ENCODE data around the gene ESPN. TPM values are rescaled to one million over a fixed set of nuclear protein-coding genes. Genes with fewer than 3 reads are reported as not detected.

Gene ESPN
- total and polyA plus RNA-seq, 12 donors = 0.12 to 0.51 (median 0.25) TPM; not detected in 5

DNA sequence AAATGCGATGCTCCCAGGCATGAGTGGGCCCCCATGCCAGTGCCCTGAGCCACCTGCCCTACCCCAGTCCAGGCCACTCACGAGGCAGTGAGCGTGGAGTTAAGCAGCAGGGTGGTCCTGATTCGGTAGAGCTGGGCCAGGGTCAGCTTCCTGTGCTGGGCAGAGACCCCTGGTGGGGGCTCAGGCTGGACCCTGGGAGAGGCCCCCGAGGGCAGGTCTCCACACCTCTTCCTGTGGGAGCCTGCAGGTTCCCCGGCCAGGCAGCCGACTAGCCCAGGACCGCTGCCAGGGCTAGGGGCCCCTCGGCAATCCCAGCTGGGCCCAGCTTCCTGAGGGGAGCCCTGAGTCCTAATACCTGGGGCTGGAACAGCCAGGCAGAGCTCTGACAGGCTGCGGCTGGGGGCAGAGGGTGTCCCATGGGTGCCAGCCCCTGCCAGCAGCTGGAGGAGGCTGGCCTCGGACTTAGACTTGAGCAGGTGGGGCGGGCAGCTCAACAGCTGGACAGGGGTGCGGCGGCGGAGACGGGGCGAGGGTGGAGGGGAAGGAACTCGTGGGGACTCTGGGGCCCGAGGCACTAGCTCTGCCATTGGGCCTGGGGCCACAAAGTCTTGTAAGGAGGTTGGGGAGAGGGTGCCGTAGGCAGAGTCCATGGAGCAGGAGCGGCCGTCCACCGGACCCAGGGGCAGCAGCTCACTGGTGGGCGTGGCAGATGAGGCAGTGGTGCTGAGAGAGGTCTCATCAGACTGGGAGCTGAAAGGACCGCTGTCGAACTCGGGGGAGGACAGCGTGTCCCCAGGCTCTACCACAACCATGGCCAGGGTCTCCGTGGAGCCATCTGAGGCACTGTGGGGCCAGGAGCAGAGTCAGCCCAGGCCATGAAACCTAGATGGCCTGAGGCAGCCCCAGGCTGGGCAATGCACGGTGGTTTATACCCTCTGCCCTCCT, 43.4 kb downstream of the ESPN start:
- intact Hi-C loops (cut with DNase I) = loop anchor here in 1 of 10 donors (5.0 kb wide), 1 partner anchor 489 kb away; no protein-coding TSS in a partner anchor
- H3K27me3 ChIP-seq = peaks cover 0 to 26% (median 0%) of the 10 kb centered on the region in 7 donors
- H3K9me3 ChIP-seq = no peaks in the 10 kb centered on the region
- 87 to 92% methylated on average over 30 of the region's 30 CpGs for WGBS, 2 donors
- DNase-seq (no peak), ATAC-seq (no peak)
- H3K4me3 ChIP-seq = no peak overlapping the region
- H3K4me1 ChIP-seq = peaks cover 0 to 11% (median 0%) of the 10 kb centered on the region in 9 donors
- H3K36me3 ChIP-seq = peaks cover 0 to 91% (median 26%) of the 10 kb centered on the region in 9 donors
- H3K27ac ChIP-seq = no peak overlapping the region
- TF ChIP-seq, protein P1, sequence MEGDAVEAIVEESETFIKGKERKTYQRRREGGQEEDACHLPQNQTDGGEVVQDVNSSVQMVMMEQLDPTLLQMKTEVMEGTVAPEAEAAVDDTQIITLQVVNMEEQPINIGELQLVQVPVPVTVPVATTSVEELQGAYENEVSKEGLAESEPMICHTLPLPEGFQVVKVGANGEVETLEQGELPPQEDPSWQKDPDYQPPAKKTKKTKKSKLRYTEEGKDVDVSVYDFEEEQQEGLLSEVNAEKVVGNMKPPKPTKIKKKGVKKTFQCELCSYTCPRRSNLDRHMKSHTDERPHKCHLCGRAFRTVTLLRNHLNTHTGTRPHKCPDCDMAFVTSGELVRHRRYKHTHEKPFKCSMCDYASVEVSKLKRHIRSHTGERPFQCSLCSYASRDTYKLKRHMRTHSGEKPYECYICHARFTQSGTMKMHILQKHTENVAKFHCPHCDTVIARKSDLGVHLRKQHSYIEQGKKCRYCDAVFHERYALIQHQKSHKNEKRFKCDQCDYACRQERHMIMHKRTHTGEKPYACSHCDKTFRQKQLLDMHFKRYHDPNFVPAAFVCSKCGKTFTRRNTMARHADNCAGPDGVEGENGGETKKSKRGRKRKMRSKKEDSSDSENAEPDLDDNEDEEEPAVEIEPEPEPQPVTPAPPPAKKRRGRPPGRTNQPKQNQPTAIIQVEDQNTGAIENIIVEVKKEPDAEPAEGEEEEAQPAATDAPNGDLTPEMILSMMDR (IDR thresholded peaks at IDR 0.05) = no peak

DNA sequence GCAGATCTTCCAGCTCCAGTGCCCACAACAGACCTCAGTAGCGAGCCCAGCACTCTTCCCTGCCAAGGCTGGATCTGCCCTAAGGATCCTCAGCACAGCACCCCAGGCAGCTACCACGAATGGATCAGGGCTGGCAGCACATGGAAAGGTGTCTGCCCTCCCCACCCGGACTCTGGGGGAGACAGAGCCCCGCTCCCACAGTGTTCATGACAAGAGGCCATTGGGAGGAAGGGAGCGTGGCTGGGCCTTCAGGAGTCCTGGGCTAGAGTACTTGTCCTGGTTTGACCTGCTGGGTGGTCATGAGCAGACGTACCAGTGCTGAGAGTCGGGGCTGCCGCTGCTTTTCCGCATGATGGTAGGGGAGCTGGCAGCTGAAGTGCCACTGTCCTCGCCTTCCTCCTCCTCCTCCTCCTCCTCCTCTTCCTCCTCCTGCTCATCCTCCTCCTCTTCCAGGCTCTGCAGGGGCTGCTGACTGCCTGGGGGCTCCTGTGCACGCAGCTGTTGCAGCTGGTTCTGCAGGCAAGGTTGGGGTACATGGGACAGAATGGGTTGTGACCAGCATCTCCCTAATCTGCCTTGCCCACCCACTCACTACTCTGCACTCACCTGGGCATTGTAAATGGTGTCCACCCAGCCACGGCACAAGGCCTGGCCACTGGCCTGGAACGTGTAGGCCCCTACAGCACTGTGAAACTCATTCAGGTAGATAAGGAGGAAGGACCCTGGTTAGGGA, 44.3 kb downstream of the ESPN start:
- Histone ChIP-seq H3K27me3 (peaks cover 0 to 26% (median 0%) of the 10 kb centered on the region in 7 donors), H3K36me3 (peaks cover 0 to 91% (median 30%) of the 10 kb centered on the region in 9 donors), H3K9me3 (no peaks in the 10 kb centered on the region), H3K27ac (no peak overlapping the region), H3K4me3 (no peak overlapping the region), H3K4me1 (peaks cover 0 to 10% (median 0%) of the 10 kb centered on the region in 9 donors)
- TF ChIP-seq, protein P1 (IDR thresholded peaks at IDR 0.05) = no peak
- no peak for ATAC-seq
- intact Hi-C loops (cut with DNase I) = loop anchor here in 1 of 10 donors (5.0 kb wide), 1 partner anchor 488 kb away; no protein-coding TSS in a partner anchor
- no peak for DNase-seq
- WGBS, 2 donors = 95 to 96% methylated on average over 13 of the region's 13 CpGs

DNA sequence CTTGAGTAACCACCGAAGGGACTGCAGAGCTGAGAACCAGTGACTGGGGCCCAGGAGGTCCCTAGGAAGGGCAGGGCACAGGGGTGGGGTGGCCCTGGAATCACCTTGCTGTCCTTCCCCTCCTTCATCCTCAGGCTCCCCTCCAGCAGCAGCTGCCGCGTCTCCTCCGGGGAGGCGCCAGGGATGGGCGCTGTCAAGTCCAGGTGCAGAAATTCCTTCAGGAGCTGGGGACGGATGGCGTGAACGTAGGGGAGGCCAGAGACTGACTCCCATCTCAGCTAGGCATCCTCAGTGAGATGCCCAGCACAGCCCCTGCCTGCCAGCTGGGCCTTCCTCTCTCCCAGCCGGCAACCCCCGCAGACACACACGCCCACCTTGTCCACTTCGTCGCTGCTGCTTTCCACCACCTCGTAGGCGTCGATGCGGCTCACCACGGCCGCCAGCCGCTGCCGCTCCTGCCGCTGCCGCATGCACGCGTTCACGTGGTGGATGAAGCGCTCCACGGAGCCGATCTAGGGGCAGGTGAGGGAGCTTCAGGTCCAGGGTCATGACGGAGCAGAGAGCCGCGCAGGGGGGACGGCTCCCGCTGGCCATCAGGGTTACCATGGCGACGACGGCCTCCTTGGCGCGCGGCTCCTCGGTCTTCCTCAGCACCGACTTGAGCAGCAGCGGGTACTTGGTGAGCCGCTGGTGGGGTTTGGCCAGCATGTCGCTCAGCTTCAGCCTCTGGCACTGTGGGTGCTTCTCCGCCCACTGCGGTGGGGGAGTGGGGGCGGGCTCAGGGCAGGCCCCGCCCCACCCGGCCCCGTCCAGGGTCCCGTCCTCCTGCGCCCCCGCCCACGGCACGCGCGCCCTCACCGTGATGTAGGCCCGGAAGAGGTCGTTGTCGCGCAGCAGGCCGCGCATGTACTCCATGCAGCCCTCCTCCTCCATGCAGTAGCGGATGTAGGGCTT, 45.8 kb downstream of the ESPN start:
- H3K36me3 ChIP-seq = peaks cover 0 to 97% (median 35%) of the 10 kb centered on the region in 9 donors
- no peak for DNase-seq
- H3K27ac ChIP-seq = no peak overlapping the region
- ATAC-seq = no peak
- intact Hi-C loops (cut with DNase I) = no loop called here
- no peak overlapping the region for H3K4me3 ChIP-seq
- TF ChIP-seq, protein P1 (IDR thresholded peaks at IDR 0.05) = no peak
- H3K9me3 ChIP-seq = no peaks in the 10 kb centered on the region
- 71 to 73% methylated on average over 66 to 67 of the region's 67 CpGs for WGBS, 2 donors
- peaks cover 0 to 15% (median 0%) of the 10 kb centered on the region in 7 donors for H3K27me3 ChIP-seq
- H3K4me1 ChIP-seq = no peaks in the 10 kb centered on the region
